ENCODE data around the gene PRICKLE3.

GRCh38 chrX:49186125-49187027 lies at the start of gene PRICKLE3:
- no peak for TF ChIP-seq CTCF (IDR thresholded peaks at IDR 0.05)
- TF ChIP-seq POLR2A (IDR thresholded peaks at IDR 0.05) = no peak
